Measurements from ENCODE around the gene CDC42BPG. TPM values are rescaled to one million over a fixed set of nuclear protein-coding genes. Genes with fewer than 3 reads are reported as not detected.

The CDC42BPG gene
- total and polyA plus RNA-seq, 9 of the 15 experiments (the other 6 are each of a cell fraction or from before 2014, with no cell fraction given), result 0.04 to 8.8 (median 2.1) TPM

DNA sequence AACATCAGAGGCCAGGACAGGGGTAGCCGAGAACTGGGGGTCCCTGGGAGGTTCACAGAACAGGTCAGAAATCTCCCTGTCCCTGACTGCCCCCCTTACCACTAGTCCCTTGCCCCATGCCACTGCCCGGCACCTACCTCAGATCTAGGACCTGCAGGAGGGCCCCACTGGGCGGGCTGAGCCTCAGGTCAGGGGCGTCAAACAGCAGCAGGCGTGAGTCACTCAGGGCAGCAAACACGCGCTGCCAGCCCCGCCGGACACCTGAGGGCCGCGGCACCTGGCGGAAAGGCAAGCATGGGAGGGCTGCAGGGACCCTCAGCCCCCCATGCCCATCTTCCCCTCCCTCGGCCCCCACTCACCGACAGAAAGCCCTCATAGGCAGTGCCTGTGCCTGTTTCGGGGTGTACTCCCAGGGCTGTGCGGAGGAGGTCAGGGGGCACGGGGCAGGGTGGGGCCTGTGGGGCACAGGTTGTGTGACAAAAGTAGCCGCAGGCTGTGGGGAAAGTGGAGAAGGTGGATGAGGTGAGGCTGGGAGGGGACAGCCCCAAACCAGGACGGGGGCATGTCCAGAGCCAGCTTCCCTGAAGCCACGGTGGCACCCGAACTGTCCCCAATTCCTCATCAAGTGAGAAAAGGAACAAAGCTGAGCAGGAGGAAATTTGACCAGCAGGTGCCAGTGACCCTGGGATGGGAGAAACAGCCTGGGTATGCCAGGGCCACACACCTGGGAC, 11.8 kb downstream of the CDC42BPG start:
- H4K20me1 ChIP-seq (replicated peaks; ENCODE audit: control insufficient read depth, insufficient read depth, low read length), result no peaks in the 10 kb centered on the region
- no peak for DNase-seq (ENCODE audit: extremely low read depth in 1 of 4, low spot score in 3 of 4)
- H2AFZ ChIP-seq (ENCODE audit: low read depth, low read length), result no peak overlapping the region
- no peaks in the 10 kb centered on the region for H3K27me3 ChIP-seq (ENCODE audit: control insufficient read depth in 2 of 2, insufficient read depth in 2 of 2, low read length in 2 of 2)
- no peak overlapping the region for H3K4me3 ChIP-seq
- intact Hi-C loops (cut with micrococcal nuclease), result no loop called here
- no peak for FAIRE-seq
- ChIA-PET CTCF (ENCODE audit: low intra/inter-chr PET ratio) (no interaction called here), POLR2A (interaction anchor here (0.8 kb wide), 1 partner anchor 45 kb away, joined by 3 read pairs; no protein-coding TSS in a partner anchor)
- no peak overlapping the region for H3K4me2 ChIP-seq (ENCODE audit: insufficient read depth, low read length)
- in situ Hi-C loops (cut with MboI), result no loop called here
- H3K4me1 ChIP-seq (replicated peaks in 1 of 2; ENCODE audit: control insufficient read depth in 2 of 2, insufficient read depth in 2 of 2, low read length in 2 of 2), result peaks cover 9 to 45% of the 10 kb centered on the region in 2 experiments; a peak in 4 of 5 replicates
- H3K9me3 ChIP-seq (replicated peaks; ENCODE audit: control insufficient read depth, insufficient read depth, low read depth, low read length), result no peaks in the 10 kb centered on the region
- peaks cover 56% of the 10 kb centered on the region for H3K36me3 ChIP-seq (ENCODE audit: control insufficient read depth, insufficient read depth, low read length)
- H3K79me2 ChIP-seq (ENCODE audit: control insufficient read depth, insufficient read depth, low read length), result no peaks in the 10 kb centered on the region
- no peak overlapping the region for H3K27ac ChIP-seq (ENCODE audit: extremely low read depth, low read depth, low read length)
- peak overlapping the region in 1 of 2 experiments; percentile 45; a peak in 1 of 4 replicates for H3K9ac ChIP-seq (ENCODE audit: insufficient read depth in 1 of 2, low read depth in 2 of 2, low read length in 2 of 2)
- BruUV-seq (replicated peaks), result no TSS peak
- 89% methylated on average over 12 of the region's 21 CpGs for WGBS (ENCODE audit: insufficient coverage, low coverage, missing lambda C conversion rate)
- H3K9me1 ChIP-seq (ENCODE audit: control insufficient read depth, insufficient read depth, low read length), result no peaks in the 10 kb centered on the region
- ATAC-seq, result no peak
- TF ChIP-seq, protein P1, sequence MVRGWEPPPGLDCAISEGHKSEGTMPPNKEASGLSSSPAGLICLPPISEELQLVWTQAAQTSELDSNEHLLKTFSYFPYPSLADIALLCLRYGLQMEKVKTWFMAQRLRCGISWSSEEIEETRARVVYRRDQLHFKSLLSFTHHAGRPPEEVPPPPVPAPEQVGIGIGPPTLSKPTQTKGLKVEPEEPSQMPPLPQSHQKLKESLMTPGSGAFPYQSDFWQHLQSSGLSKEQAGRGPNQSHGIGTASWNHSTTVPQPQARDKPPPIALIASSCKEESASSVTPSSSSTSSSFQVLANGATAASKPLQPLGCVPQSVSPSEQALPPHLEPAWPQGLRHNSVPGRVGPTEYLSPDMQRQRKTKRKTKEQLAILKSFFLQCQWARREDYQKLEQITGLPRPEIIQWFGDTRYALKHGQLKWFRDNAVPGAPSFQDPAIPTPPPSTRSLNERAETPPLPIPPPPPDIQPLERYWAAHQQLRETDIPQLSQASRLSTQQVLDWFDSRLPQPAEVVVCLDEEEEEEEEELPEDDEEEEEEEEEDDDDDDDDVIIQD (CRISPR knock-in tag; IDR thresholded peaks at IDR 0.05), result no peak
- TF ChIP-seq, protein P2, sequence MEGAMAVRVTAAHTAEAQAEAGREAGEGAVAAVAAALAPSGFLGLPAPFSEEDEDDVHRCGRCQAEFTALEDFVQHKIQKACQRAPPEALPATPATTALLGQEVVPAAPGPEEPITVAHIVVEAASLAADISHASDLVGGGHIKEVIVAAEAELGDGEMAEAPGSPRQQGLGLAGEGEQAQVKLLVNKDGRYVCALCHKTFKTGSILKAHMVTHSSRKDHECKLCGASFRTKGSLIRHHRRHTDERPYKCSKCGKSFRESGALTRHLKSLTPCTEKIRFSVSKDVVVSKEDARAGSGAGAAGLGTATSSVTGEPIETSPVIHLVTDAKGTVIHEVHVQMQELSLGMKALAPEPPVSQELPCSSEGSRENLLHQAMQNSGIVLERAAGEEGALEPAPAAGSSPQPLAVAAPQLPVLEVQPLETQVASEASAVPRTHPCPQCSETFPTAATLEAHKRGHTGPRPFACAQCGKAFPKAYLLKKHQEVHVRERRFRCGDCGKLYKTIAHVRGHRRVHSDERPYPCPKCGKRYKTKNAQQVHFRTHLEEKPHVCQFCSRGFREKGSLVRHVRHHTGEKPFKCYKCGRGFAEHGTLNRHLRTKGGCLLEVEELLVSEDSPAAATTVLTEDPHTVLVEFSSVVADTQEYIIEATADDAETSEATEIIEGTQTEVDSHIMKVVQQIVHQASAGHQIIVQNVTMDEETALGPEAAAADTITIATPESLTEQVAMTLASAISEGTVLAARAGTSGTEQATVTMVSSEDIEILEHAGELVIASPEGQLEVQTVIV (CRISPR knock-in tag; IDR thresholded peaks at IDR 0.05; ENCODE audit: borderline replicate concordance), result no peak
- TF ChIP-seq, protein P3, sequence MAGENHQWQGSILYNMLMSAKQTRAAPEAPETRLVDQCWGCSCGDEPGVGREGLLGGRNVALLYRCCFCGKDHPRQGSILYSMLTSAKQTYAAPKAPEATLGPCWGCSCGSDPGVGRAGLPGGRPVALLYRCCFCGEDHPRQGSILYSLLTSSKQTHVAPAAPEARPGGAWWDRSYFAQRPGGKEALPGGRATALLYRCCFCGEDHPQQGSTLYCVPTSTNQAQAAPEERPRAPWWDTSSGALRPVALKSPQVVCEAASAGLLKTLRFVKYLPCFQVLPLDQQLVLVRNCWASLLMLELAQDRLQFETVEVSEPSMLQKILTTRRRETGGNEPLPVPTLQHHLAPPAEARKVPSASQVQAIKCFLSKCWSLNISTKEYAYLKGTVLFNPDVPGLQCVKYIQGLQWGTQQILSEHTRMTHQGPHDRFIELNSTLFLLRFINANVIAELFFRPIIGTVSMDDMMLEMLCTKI (IDR thresholded peaks at IDR 0.05; ENCODE audit: partially characterized antibody), result no peak
- TF ChIP-seq NCOR1 (IDR thresholded peaks at IDR 0.05) (no peak), MXI1 (IDR thresholded peaks at IDR 0.05; ENCODE audit: low read depth, low read length) (no peak), ZNF197 (CRISPR knock-in tag; IDR thresholded peaks at IDR 0.05; ENCODE audit: low read depth) (no peak), ATF1 (CRISPR knock-in tag; IDR thresholded peaks at IDR 0.05) (no peak), ATF1 (tag; IDR thresholded peaks at IDR 0.05) (no peak), ARID1B (IDR thresholded peaks at IDR 0.05) (no peak), ZNF780A (CRISPR knock-in tag; IDR thresholded peaks at IDR 0.05) (no peak), CREB1 (IDR thresholded peaks at IDR 0.05) (no peak), CREB1 (CRISPR knock-in tag; IDR thresholded peaks at IDR 0.05) (no peak), MIER1 (IDR thresholded peaks at IDR 0.05; ENCODE audit: low read depth) (no peak), CTBP1 (IDR thresholded peaks at IDR 0.05; ENCODE audit: borderline replicate concordance) (no peak)
- TF ChIP-seq, protein P4, sequence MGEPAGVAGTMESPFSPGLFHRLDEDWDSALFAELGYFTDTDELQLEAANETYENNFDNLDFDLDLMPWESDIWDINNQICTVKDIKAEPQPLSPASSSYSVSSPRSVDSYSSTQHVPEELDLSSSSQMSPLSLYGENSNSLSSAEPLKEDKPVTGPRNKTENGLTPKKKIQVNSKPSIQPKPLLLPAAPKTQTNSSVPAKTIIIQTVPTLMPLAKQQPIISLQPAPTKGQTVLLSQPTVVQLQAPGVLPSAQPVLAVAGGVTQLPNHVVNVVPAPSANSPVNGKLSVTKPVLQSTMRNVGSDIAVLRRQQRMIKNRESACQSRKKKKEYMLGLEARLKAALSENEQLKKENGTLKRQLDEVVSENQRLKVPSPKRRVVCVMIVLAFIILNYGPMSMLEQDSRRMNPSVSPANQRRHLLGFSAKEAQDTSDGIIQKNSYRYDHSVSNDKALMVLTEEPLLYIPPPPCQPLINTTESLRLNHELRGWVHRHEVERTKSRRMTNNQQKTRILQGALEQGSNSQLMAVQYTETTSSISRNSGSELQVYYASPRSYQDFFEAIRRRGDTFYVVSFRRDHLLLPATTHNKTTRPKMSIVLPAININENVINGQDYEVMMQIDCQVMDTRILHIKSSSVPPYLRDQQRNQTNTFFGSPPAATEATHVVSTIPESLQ (CRISPR knock-in tag; IDR thresholded peaks at IDR 0.05), result no peak

Measured in K562 (cell line).